Spleen (tissue), 11 donors: ENCODE measurements around the gene ITIH2. TPM values are rescaled to one million over a fixed set of nuclear protein-coding genes. Genes with fewer than 3 reads are reported as not detected.

Experiments
- DNase-seq: peaks from one replicate; pipeline ENCODE4 v3.0.0-alpha.2; 2020
- H3K27ac ChIP-seq, 8 donors: fragments of 200-600 bp; sonication (generic) in 7 of 8; 1 replicate in 4 of 8; 2 replicates in 4 of 8; pipeline versions ENCODE4 v1.5.0 to v1.8.0; 2016 to 2021; ENCODE audit warnings: inconsistent platforms in 4 of 8, mild to moderate bottlenecking in 4 of 8, moderate library complexity in 1 of 8
- H3K27me3 ChIP-seq, 7 donors: fragments of 200-600 bp; sonication (generic) in 6 of 7; replicated peaks in 1 of 7; 1 replicate in 4 of 7; 2 replicates in 3 of 7; pipeline versions ENCODE4 v1.5.0 to v1.8.0; 2016 to 2021; ENCODE audit warnings: inconsistent platforms in 3 of 7, mild to moderate bottlenecking in 1 of 7
- H3K36me3 ChIP-seq, 6 donors: fragments of 200-600 bp; sonication (generic) in 5 of 6; 1 replicate in 4 of 6; 2 replicates in 2 of 6; pipeline versions ENCODE4 v1.5.0 to v1.8.0; 2016 to 2021; ENCODE audit warnings: inconsistent platforms in 2 of 6
- H3K4me1 ChIP-seq, 6 donors: fragments of 200-600 bp; sonication (generic) in 5 of 6; 1 replicate in 3 of 6; 2 replicates in 3 of 6; pipeline versions ENCODE4 v1.5.0 to v1.8.0; 2016 to 2021; ENCODE audit warnings: inconsistent platforms in 3 of 6
- H3K4me3 ChIP-seq, 8 donors: fragments of 200-600 bp; sonication (generic) in 7 of 8; 1 replicate in 4 of 8; 2 replicates in 4 of 8; pipeline versions ENCODE4 v1.5.0 to v1.8.0; 2016 to 2021; ENCODE audit warnings: inconsistent platforms in 4 of 8, mild to moderate bottlenecking in 4 of 8, moderate library complexity in 2 of 8
- H3K9me3 ChIP-seq, 8 donors: fragments of 200-600 bp; sonication (generic) in 7 of 8; 1 replicate in 4 of 8; 2 replicates in 4 of 8; pipeline versions ENCODE4 v1.5.0 to v1.8.0; 2016 to 2021; ENCODE audit warnings: inconsistent platforms in 4 of 8
- CTCF ChIP-seq, 11 experiments: fragments of 200-600 bp in 7 of 11; fragments of 450-650 bp in 4 of 11; sonication (generic) in 4 of 11; IDR thresholded peaks in 8 of 11; conservative IDR thresholded peaks in 3 of 11; 1 replicate in 7 of 11; 2 replicates in 4 of 11; pipeline versions ENCODE4 v1.4.0 to v1.8.0; 2016 to 2021; ENCODE audit warnings: antibody characterized with exemption in 11 of 11, inconsistent platforms in 4 of 11, mild to moderate bottlenecking in 1 of 11
- POLR2A ChIP-seq, 3 donors: fragments of 450-650 bp; IDR thresholded peaks; one replicate each; pipeline ENCODE4 v1.5.1; 2017; ENCODE audit warnings: antibody characterized with exemption in 3 of 3, mild to moderate bottlenecking in 1 of 3
- POLR2AphosphoS5 ChIP-seq, 3 donors: sonication (generic); formaldehyde crosslinking; IDR thresholded peaks; one replicate each; pipeline ENCODE4 v1.5.1; 2017; ENCODE audit warnings: antibody characterized with exemption in 3 of 3
- WGBS, 5 donors: extraction: QIAGEN DNeasy Blood & Tissue Kit in 3 of 5; methylation state at CpG; one replicate each; pipeline versions ENCODE4 v1.1.5 to v1.1.7; 2013 to 2018; 5-methylcytosine and 5-hydroxymethylcytosine counted together
- intact Hi-C: fragments of 100-400 bp; cut with DNase I; formaldehyde crosslinking; loops from one replicate; pipeline ENCODE4 v1.15.0; 2023; ENCODE audit warnings: low total_unique reads
- polyA plus RNA-seq, 3 donors: library from polyadenylated mRNA; stranded (reverse); fragments of 200-250 nt; gene quantifications; one replicate each; pipeline ENCODE4 v1.2.1, GENCODE V29; 2013
- total RNA-seq, 7 donors: library from RNA; depleted of rRNA in 3 of 7; stranded (reverse); fragments of >200 nt in 3 of 7; fragmentation: NEBNext Ultra II Directional in 4 of 7; extraction: Animal tissue kit (Norgen Biotek cat#: 25700) in 4 of 7; gene quantifications; one replicate each; pipeline versions ENCODE4 v1.1.0 to v1.2.1, GENCODE V29; 2016 to 2021
- donor health status: healthy with polysubstance abuse.
- donor health status: DM: no; HTN: no; CAD: no; lungs with moderate emphysema.
- donor health status: DM: no; HTN: no; CAD: no.
- donor health status: Bipolar disorder and iron deficiency.
- donor health status: healthy.
- donor health status: DM: no; HTN: no; CAD: no.
- donor health status: DM: yes; HTN: yes; CAD: no.

The ITIH2 gene
- total and polyA plus RNA-seq, 10 donors: not detected

- 50 to 61% (median 53%) methylated on average over 3 of the region's 3 CpGs for WGBS, 5 donors
- TF ChIP-seq POLR2AphosphoS5 (IDR thresholded peaks at IDR 0.05) (no peak), CTCF (IDR thresholded peaks at IDR 0.05 in 8 of 11, conservative IDR thresholded peaks at IDR 0.05 in 3 of 11) (no peak), POLR2A (IDR thresholded peaks at IDR 0.05) (no peak)
- H3K27ac ChIP-seq: peak overlapping the region in 1 of 8 donors; percentile 87
- H3K4me3 ChIP-seq: peak overlapping the region in 6 of 8 donors; percentile 70 to 99 (median 90)
- no peaks in the 10 kb centered on the region for H3K9me3 ChIP-seq
- peaks cover 0 to 24% (median 4%) of the 10 kb centered on the region in 6 donors for H3K36me3 ChIP-seq
- peaks cover 32 to 90% (median 84%) of the 10 kb centered on the region in 6 donors for H3K4me1 ChIP-seq
- intact Hi-C loops: no loop called here
- no peak for DNase-seq
- no peaks in the 10 kb centered on the region for H3K27me3 ChIP-seq
These were observed 86.3 kb downstream of the ITIH2 start for GRCh38 chr10:7789390-7789789.

DNA sequence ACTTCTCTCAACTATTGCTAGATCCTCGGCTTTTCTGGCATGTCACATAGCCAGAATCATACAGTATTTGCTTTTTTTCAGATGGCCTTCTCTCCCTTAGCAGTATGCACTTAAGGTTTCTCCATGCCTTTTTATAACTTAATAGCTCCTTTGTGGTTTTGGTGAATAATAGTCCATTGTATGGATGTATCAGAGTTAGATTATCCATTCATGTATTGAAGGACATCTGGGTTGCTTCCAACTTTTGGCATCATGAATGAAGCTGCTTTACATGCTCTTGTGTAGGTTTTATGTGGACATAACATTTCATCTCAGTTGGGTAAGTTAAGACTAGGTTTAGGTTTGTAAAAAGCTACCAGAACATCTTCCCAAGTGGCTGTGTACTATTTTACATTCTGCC, 89.4 kb downstream of the ITIH2 start:
- Histone ChIP-seq H3K36me3 (peaks cover 0 to 38% (median 12%) of the 10 kb centered on the region in 6 donors), H3K9me3 (no peaks in the 10 kb centered on the region), H3K27me3 (no peaks in the 10 kb centered on the region), H3K4me3 (no peak overlapping the region), H3K4me1 (peaks cover 22 to 83% (median 77%) of the 10 kb centered on the region in 6 donors), H3K27ac (no peak overlapping the region)
- intact Hi-C loops: no loop called here
- no peak for DNase-seq
- WGBS, 5 donors: 78 to 91% (median 83%) methylated on average over 1 of the region's 1 CpG
- TF ChIP-seq POLR2AphosphoS5 (IDR thresholded peaks at IDR 0.05): no peak

DNA sequence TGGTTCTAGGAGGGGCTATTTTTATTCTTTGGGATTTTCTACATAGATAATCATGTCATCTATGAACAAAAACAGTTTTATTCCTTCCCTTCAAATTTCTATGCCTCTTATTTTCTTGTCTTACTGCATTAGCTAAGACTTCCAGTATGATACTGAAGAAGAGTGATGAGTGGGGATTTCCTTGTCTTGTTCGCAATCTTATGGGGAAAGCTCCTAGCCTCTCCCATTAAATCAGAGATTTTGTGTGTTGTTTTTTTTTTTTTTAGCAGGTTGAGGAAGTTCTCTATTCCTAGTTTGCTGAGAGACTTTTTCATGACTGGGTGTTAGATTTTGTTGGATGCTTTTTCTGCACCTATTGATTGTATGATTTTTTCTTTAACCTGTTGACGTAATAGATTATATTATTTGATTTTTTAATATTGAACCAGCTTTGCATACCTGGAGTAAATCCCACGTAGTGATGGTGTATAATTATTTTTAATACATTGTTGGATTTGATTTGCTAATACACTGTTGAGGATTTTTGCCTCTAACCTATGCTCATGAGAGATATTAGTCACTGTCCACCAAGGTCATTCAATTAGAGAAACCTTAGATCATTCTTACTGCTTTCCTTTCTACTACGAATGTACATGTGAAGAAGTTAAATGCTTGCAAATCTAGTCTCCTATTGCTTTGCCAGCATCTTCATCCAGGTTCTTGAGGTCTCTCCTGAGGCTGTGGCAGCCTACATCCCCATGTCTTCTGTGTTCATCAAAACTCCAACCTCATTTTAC, 91.3 kb downstream of the ITIH2 start:
- peak overlapping the region in 1 of 8 donors; percentile 8 for H3K27ac ChIP-seq
- peaks cover 0 to 57% (median 31%) of the 10 kb centered on the region in 6 donors for H3K36me3 ChIP-seq
- TF ChIP-seq POLR2A (IDR thresholded peaks at IDR 0.05): no peak
- no peak for TF ChIP-seq POLR2AphosphoS5 (IDR thresholded peaks at IDR 0.05)
- peaks cover 21 to 76% (median 69%) of the 10 kb centered on the region in 6 donors for H3K4me1 ChIP-seq
- no peak for DNase-seq
- no peaks in the 10 kb centered on the region for H3K27me3 ChIP-seq
- intact Hi-C loops: no loop called here
- no peaks in the 10 kb centered on the region for H3K9me3 ChIP-seq
- 57 to 87% (median 83%) methylated on average over 4 of the region's 4 CpGs for WGBS, 5 donors
- H3K4me3 ChIP-seq: no peak overlapping the region

DNA sequence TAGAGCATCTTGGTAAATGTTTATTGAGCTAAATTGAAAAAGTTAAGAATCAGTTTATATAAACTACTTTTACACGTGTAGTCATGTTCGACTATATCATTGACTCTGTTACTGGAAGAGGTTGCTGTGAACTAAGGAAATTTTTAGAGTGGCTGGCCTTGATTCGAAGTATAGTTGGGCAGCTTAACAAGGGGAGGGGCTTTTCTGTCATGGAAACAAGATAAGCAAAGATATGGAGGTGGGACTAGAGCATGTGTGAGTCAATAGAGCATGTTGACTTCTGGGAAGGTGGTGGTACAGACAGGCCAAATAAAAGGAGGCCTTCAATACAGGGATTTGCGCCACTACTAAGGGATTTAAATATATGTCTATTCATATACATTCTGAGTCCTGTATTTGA, 92.5 kb downstream of the ITIH2 start:
- 76 to 85% (median 81%) methylated on average over 4 of the region's 4 CpGs for WGBS, 5 donors
- TF ChIP-seq POLR2A (IDR thresholded peaks at IDR 0.05) (no peak), POLR2AphosphoS5 (IDR thresholded peaks at IDR 0.05) (no peak), CTCF (IDR thresholded peaks at IDR 0.05 in 8 of 11, conservative IDR thresholded peaks at IDR 0.05 in 3 of 11) (no peak)
- Histone ChIP-seq H3K4me1 (peaks cover 13 to 64% (median 58%) of the 10 kb centered on the region in 6 donors), H3K27ac (peak overlapping the region in 1 of 8 donors; percentile 8), H3K4me3 (no peak overlapping the region), H3K27me3 (no peaks in the 10 kb centered on the region), H3K36me3 (peaks cover 0 to 67% (median 42%) of the 10 kb centered on the region in 6 donors), H3K9me3 (no peaks in the 10 kb centered on the region)
- intact Hi-C loops: no loop called here
- DNase-seq: no peak

DNA sequence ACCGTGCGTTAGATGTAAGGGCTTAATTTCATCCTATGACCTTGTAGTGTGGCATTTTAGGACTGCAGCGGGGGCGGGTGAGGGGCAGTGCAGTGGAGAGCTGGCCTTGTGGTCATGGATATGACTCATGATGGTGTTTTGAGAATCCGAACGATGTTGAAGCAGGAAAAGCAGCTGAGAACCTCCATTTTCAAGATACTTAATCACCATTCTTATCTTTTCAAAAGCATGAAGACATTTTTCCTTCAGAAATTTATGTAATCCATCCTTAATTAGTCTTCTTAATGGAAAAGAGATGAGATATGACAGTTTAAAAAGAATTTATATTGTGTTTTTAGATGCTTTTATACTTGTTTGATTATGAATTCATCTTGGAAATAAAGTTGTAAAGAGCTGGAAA, 94.5 kb downstream of the ITIH2 start:
- 56 to 75% (median 65%) methylated on average over 6 of the region's 6 CpGs for WGBS, 5 donors
- H3K4me1 ChIP-seq: peaks cover 11 to 44% (median 38%) of the 10 kb centered on the region in 6 donors
- intact Hi-C loops: no loop called here
- peaks cover 5 to 76% (median 61%) of the 10 kb centered on the region in 6 donors for H3K36me3 ChIP-seq
- no peaks in the 10 kb centered on the region for H3K9me3 ChIP-seq
- TF ChIP-seq POLR2A (IDR thresholded peaks at IDR 0.05): no peak
- no peak for TF ChIP-seq POLR2AphosphoS5 (IDR thresholded peaks at IDR 0.05)
- H3K27me3 ChIP-seq: no peaks in the 10 kb centered on the region
- peak overlapping the region in 4 of 8 donors; percentile 31 to 40 (median 35) for H3K27ac ChIP-seq
- no peak for DNase-seq
- no peak overlapping the region for H3K4me3 ChIP-seq

Other genes starting within 250 kb of the ITIH2 start
- gene ITIH5, start 36.4 kb upstream of the ITIH2 start, total RNA-seq: 1 to 10 TPM in 6 of 7 donors, under 1 TPM in 1; 0.59 to 4.2 (median 1.9) TPM
- gene ITIH5, start 36.4 kb upstream of the ITIH2 start, polyA plus RNA-seq: 1 to 10 TPM in 2 of 3 donors, under 1 TPM in 1; 1.00 to 5.2 (median 1.1) TPM
- gene KIN, start 84.7 kb downstream of the ITIH2 start, total RNA-seq: 10 to 100 TPM in 6 of 7 donors, 1 to 10 TPM in 1; 9.2 to 13.6 (median 11.0) TPM
- 10 to 100 TPM; 11.3 to 16.0 (median 11.5) TPM for gene KIN, start 84.7 kb downstream of the ITIH2 start, polyA plus RNA-seq
- 100 to 1,000 TPM; 158 to 275 (median 180) TPM for gene ATP5F1C, start 84.9 kb downstream of the ITIH2 start, total RNA-seq
- 100 to 1,000 TPM; 187 to 223 (median 206) TPM for gene ATP5F1C, start 84.9 kb downstream of the ITIH2 start, polyA plus RNA-seq
- gene TAF3, start 115.2 kb downstream of the ITIH2 start, total RNA-seq: 10 to 100 TPM in 4 of 7 donors, 1 to 10 TPM in 3; 9.4 to 13.0 (median 10.4) TPM
- gene TAF3, start 115.2 kb downstream of the ITIH2 start, polyA plus RNA-seq: 1 to 10 TPM; 2.7 to 4.1 (median 3.7) TPM